Stimulated activated CD4-positive, alpha-beta T cell treated with anti-CD3 and anti-CD28 coated beads, Interleukin-15, amount 100 ng/mL, for 24 hours (primary cell): ENCODE data around the gene OR52E5.

Experiments used
- DNase-seq: peaks from one replicate; pipeline ENCODE4 v3.0.0-alpha.2; 2020

Gene OR52E5

DNA sequence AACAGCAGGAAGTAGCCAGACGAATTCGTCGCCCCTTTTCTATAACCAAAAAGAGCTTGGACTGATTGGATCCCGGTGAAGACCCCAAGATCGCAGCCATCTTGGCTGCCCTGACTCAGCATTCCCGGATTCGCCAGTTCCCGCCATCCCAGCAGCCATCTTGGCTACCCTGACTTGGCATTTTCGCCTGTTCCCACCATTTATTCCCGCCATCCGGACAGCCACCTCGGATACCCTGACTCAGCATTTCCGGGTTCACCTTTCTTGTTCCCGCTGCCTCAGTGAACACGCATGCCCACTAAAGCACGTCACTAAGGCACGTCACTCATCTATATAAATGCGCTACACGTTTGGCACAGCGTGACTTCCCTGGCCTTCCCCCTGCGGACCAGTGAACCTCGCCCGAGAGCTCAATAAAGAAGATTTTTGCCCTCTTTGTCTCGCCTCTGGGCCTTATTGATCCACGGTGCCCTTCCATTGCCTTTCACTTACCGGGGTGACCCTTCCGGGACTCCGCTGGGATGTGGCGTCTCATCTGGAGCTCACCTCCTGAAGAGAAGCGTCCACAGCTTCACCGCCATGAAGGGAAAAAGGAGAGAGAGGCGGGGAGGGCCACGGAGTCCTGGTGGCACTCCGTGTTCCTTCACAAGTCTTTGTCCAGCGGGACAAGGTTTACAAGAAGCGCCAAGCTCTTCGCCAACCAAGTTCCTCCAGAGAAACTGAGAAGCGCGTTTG is 45.0 kb downstream of the OR52E5 start:
- DNase-seq, result no peak

DNA sequence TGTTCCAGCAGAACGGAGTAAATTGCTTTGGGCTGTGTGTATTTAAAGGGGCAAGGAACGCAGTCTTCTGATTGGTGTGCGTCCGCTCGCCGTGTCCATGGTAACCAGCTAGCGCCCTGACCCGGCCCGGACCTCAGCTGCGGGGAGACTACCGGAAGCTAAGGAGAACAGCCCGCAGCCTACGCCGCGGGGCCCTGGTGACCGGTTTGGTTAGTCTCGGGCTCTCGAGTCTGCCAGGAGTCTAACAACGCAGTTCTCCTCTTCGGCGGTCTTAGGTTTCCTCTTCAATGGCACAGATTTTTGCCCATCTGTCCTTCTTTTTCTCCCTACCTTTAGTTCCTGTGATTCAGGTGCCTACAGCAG is 45.6 kb downstream of the OR52E5 start:
- DNase-seq, result no peak

DNA sequence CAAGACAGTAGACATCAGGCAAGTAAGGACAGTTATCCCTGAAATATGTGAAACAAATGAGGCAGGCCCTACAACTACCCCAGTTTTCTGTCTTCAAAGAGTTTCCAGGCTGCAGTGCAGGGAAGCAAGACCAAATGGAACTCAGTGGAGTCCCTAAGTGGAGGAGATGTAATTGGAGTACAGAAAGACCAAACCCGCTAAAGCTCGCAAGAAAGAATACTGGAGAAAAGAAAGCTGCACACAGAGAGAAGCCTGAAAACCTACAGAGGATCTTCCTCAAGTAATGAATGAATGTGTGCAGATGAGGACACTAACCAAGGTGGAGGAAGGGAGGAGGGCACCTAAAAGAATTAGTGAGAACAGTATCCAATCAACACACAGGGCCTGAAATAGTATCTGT is 47.7 kb downstream of the OR52E5 start:
- DNase-seq, result no peak

DNA sequence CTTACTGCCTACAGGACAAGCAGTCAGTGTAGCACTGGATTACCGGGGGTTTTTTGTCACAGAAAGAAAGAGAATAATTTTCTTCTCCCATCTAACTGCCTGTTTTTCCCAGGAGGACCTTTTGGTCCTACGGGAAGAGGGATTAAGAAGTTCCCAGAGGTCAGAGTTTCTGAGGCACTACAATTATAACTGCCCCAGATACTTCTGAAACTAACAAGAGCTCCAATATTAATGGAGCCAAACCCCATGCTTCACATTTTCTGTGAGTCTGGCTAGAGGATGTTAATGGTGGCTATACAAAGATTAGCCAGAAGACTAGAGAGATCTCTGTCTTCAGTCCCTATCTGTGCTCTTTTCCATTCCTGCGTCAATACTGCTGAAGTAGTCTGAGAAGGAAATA is 48.9 kb downstream of the OR52E5 start, which contains the start of gene OR56A3:
OR56A3 (plus strand) TSS at position 301 of the 400 bp plus-strand sequence. CDS start 5,096 bp downstream, outside the sequence.
- DNase-seq, result no peak
